Loucy (cell line): Measurements from ENCODE around the gene WAC.

ENCODE experiments used
- H2AFZ ChIP-seq: fragments of 200-600 bp; sonication (generic); 2 replicates; pipeline ENCODE4 v1.6.0; 2016; ENCODE audit warnings: antibody characterized with exemption, mild to moderate bottlenecking, low read length, moderate library complexity
- H3F3A ChIP-seq: fragments of 200-600 bp; 2 replicates; pipeline ENCODE4 v1.6.0; 2016; ENCODE audit warnings: antibody characterized with exemption, low read depth, mild to moderate bottlenecking
- H3K27me3 ChIP-seq: fragments of 200-600 bp; sonication (generic); 2 replicates; pipeline ENCODE4 v1.6.1; 2014; ENCODE audit warnings: low read length, mild to moderate bottlenecking; ENCODE audit not compliant: insufficient read depth, poor library complexity, severe bottlenecking
- H3K36me3 ChIP-seq: fragments of 200-600 bp; sonication (generic); 2 replicates; pipeline ENCODE4 v1.6.1; 2016; ENCODE audit warnings: low read length; ENCODE audit not compliant: insufficient read depth
- H3K4me1 ChIP-seq: fragments of 200-600 bp; sonication (generic); 2 replicates; pipeline ENCODE4 v1.5.1; 2014; ENCODE audit warnings: low read length, mild to moderate bottlenecking; ENCODE audit not compliant: insufficient read depth, poor library complexity, severe bottlenecking
- H3K4me2 ChIP-seq: fragments of 200-600 bp; sonication (generic); 2 replicates; pipeline ENCODE4 v1.6.0; 2014; ENCODE audit warnings: antibody characterized with exemption, low read length, low read depth, mild to moderate bottlenecking; ENCODE audit not compliant: poor library complexity, severe bottlenecking
- H3K4me3 ChIP-seq: fragments of 200-600 bp; sonication (generic); 2 replicates; pipeline ENCODE4 v1.5.1; 2014; ENCODE audit warnings: low read length, mild to moderate bottlenecking, mixed read lengths; ENCODE audit not compliant: poor library complexity, severe bottlenecking
- H3K79me2 ChIP-seq: fragments of 200-600 bp; sonication (generic); 2 replicates; pipeline ENCODE4 v1.6.1; 2014; ENCODE audit warnings: low read length; ENCODE audit not compliant: insufficient read depth
- H3K9ac ChIP-seq: fragments of 200-600 bp; sonication (generic); 2 replicates; pipeline ENCODE4 v1.6.0; 2014; ENCODE audit warnings: mild to moderate bottlenecking, low read depth, low read length, moderate library complexity; ENCODE audit not compliant: poor library complexity, severe bottlenecking
- H3K9me2 ChIP-seq: fragments of 200-600 bp; sonication (generic); replicated peaks from 2 replicates; pipeline ENCODE4 v1.6.1; 2016; ENCODE audit warnings: low read depth, low read length, mixed read lengths
- H3K9me3 ChIP-seq: fragments of 200-600 bp; sonication (generic); 2 replicates; pipeline ENCODE4 v1.6.1; 2014; ENCODE audit warnings: mild to moderate bottlenecking, antibody characterized with exemption, low read length, low read depth; ENCODE audit not compliant: insufficient read depth
- H4K20me1 ChIP-seq: fragments of 200-600 bp; sonication (generic); 2 replicates; pipeline ENCODE4 v1.6.0; 2014; ENCODE audit warnings: antibody characterized with exemption, low read length, mild to moderate bottlenecking; ENCODE audit not compliant: insufficient read depth, poor library complexity, severe bottlenecking
- EZH2phosphoT487 ChIP-seq: fragments of 200-600 bp; IDR thresholded peaks from 2 replicates; pipeline ENCODE4 v1.6.1; 2018; ENCODE audit warnings: antibody characterized with exemption, mild to moderate bottlenecking, moderate library complexity, borderline replicate concordance
- TF ChIP-seq, protein P1 (sequence below): fragments of 200-600 bp; sonication (generic); conservative IDR thresholded peaks from 2 replicates; pipeline ENCODE4 v1.5.1; 2014; ENCODE audit warnings: mild to moderate bottlenecking, antibody characterized with exemption, low read length

The WAC gene

DNA sequence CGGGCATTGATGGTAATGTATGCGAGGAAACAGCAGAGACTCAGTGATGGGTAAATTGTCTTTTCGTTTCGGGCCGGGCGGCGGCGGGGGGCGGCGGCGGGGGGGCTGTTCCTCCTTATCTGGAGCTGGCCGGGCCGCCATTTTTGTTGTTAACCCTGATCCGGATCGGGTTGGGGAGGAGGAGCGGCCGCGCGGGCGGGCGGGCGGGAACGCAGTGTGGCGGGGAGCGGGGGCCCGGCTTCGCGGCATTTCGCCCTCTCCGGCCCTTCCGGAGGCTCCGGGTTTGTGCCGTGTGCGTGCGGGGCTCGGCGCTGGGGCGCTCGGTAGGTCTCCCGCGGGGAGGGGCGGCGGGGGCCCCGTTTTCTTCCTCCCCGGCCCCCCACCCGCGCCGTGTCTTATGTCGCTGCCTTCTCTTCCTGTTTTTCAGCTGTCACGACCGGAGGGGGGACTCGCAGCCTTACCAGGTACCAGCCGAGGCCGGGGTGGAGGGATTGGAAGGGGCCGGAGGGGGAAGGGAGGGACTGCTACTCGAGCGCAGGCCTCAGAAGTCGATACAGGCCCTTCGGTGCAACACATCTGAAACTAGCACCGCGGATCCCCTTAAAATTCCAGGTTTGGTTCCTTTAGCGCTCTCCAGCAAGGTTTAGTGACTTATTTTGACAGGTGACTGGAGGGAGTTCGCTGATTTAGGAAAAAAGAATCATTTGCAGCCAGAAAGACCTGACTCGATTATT lies 820 bp downstream of the WAC start:
- Histone ChIP-seq H3K4me3 (peak overlapping the region; percentile 100), H3K27me3 (no peaks in the 10 kb centered on the region), H3K9ac (peak overlapping the region; percentile 99), H3K79me2 (peaks cover 75% of the 10 kb centered on the region), H4K20me1 (peaks cover 51% of the 10 kb centered on the region), H3K36me3 (peaks cover 36% of the 10 kb centered on the region), H3K4me2 (peak overlapping the region; percentile 98), H3K4me1 (peaks cover 54% of the 10 kb centered on the region), H3K9me3 (no peaks in the 10 kb centered on the region), H3K9me2 (no peaks in the 10 kb centered on the region), H2AFZ (peak overlapping the region; percentile 52; the same call in 1 of the 2 replicates), H3F3A (no peaks in the 10 kb centered on the region)
- TF ChIP-seq EZH2phosphoT487: no peak
- TF ChIP-seq, protein P1, sequence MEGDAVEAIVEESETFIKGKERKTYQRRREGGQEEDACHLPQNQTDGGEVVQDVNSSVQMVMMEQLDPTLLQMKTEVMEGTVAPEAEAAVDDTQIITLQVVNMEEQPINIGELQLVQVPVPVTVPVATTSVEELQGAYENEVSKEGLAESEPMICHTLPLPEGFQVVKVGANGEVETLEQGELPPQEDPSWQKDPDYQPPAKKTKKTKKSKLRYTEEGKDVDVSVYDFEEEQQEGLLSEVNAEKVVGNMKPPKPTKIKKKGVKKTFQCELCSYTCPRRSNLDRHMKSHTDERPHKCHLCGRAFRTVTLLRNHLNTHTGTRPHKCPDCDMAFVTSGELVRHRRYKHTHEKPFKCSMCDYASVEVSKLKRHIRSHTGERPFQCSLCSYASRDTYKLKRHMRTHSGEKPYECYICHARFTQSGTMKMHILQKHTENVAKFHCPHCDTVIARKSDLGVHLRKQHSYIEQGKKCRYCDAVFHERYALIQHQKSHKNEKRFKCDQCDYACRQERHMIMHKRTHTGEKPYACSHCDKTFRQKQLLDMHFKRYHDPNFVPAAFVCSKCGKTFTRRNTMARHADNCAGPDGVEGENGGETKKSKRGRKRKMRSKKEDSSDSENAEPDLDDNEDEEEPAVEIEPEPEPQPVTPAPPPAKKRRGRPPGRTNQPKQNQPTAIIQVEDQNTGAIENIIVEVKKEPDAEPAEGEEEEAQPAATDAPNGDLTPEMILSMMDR: no peak

DNA sequence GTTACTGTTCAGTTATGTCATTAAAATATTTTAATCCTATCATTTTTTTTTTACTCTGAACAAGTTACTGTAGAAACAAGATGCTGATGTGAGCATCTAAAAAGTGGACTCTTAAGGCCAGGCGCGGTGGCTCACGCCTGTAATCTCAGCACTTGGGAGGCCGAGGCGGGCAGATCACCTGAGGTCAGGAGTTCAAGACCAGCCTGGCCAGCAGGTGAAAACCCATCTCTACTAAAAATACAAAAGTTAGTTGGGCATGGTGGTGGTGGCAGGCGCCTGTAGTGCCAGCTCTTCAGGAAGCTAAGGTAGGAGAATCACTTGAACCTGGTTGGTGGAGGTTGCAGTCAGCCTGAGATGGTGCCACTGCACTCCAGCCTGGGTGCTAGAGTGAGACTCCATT lies 2.9 kb downstream of the WAC start:
- H3K9ac ChIP-seq: peak overlapping the region; percentile 99
- no peaks in the 10 kb centered on the region for H3F3A ChIP-seq
- H2AFZ ChIP-seq: no peak overlapping the region
- TF ChIP-seq, protein P1: no peak
- no peak for TF ChIP-seq EZH2phosphoT487
- no peaks in the 10 kb centered on the region for H3K9me2 ChIP-seq
- peak overlapping the region; percentile 100 for H3K4me3 ChIP-seq
- no peaks in the 10 kb centered on the region for H3K9me3 ChIP-seq
- H3K79me2 ChIP-seq: peaks cover 88% of the 10 kb centered on the region
- no peaks in the 10 kb centered on the region for H3K27me3 ChIP-seq
- peak overlapping the region; percentile 98 for H3K4me2 ChIP-seq
- H4K20me1 ChIP-seq: peaks cover 71% of the 10 kb centered on the region
- peaks cover 58% of the 10 kb centered on the region for H3K4me1 ChIP-seq
- peaks cover 53% of the 10 kb centered on the region for H3K36me3 ChIP-seq

DNA sequence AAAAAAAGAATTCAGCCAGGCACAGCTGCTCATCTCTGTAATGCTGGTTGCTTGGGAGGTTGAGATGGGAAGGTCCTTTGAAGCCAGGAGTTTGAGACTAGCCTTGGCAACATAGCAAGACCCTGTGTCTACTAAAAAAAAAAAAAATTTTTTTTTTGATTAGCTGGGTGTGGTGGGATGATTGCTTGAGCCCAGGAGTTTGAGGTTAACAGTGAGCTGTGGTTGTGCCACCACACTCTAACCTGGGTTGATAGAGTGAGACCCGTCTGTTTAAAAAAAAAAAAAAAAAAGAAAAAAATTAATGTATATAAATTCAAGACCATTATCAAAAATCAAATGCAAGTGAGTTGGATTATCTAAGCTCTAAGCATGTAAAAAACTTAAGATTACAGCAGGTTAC lies 5.7 kb downstream of the WAC start:
- Histone ChIP-seq H3K4me2 (no peak overlapping the region), H3K4me1 (peaks cover 57% of the 10 kb centered on the region), H3K9me3 (no peaks in the 10 kb centered on the region), H3K9ac (no peak overlapping the region), H2AFZ (no peak overlapping the region), H3K79me2 (peaks cover 100% of the 10 kb centered on the region), H3K9me2 (no peaks in the 10 kb centered on the region), H3K27me3 (no peaks in the 10 kb centered on the region), H3F3A (no peaks in the 10 kb centered on the region), H3K36me3 (peaks cover 74% of the 10 kb centered on the region), H4K20me1 (peaks cover 98% of the 10 kb centered on the region), H3K4me3 (no peak overlapping the region)
- no peak for TF ChIP-seq EZH2phosphoT487
- TF ChIP-seq, protein P1: no peak
